ENCODE data around the gene OSBPL1A. TPM values are rescaled to one million over a fixed set of nuclear protein-coding genes. Genes with fewer than 3 reads are reported as not detected.

Gene OSBPL1A
- total RNA-seq, 4 donors from 2014 or later: 31.0 to 42.2 (median 32.4) TPM

DNA sequence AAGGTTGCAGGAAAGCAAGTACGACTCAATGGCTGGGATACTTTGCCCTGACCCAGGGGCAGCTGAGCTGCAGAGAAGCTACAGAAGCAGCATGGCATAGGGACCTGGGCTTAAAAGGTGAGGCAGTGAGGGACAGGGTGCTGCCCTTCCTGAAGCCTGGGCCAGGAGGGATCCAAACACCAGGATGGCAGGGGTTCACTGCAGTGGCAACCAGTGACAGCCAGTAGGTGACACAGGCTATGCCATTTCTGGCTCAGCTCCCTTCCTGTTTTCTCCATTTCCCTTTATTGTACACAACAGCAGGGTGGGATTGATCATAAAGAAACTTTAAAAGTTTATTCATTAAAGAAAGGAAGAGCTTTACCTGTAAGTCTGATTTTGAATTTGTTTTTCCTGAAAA lies 209.9 kb downstream of the OSBPL1A start:
- 92% methylated on average over 1 of the region's 1 CpG for WGBS
- H3K27me3 ChIP-seq: no peaks in the 10 kb centered on the region
- TF ChIP-seq EP300 (IDR thresholded peaks at IDR 0.05) (no peak), POLR2A (IDR thresholded peaks at IDR 0.05) (no peak), POLR2AphosphoS5 (IDR thresholded peaks at IDR 0.05) (no peak)
- TF ChIP-seq, protein P1, sequence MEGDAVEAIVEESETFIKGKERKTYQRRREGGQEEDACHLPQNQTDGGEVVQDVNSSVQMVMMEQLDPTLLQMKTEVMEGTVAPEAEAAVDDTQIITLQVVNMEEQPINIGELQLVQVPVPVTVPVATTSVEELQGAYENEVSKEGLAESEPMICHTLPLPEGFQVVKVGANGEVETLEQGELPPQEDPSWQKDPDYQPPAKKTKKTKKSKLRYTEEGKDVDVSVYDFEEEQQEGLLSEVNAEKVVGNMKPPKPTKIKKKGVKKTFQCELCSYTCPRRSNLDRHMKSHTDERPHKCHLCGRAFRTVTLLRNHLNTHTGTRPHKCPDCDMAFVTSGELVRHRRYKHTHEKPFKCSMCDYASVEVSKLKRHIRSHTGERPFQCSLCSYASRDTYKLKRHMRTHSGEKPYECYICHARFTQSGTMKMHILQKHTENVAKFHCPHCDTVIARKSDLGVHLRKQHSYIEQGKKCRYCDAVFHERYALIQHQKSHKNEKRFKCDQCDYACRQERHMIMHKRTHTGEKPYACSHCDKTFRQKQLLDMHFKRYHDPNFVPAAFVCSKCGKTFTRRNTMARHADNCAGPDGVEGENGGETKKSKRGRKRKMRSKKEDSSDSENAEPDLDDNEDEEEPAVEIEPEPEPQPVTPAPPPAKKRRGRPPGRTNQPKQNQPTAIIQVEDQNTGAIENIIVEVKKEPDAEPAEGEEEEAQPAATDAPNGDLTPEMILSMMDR (IDR thresholded peaks at IDR 0.05): no peak
- H3K9me3 ChIP-seq: no peaks in the 10 kb centered on the region
- H3K4me3 ChIP-seq: no peak overlapping the region
- H3K36me3 ChIP-seq: peaks cover 4% of the 10 kb centered on the region
- no peak for DNase-seq (ENCODE audit: low spot score in 2 of 2)
- H3K4me1 ChIP-seq: no peaks in the 10 kb centered on the region
- no peak overlapping the region for H3K27ac ChIP-seq

DNA sequence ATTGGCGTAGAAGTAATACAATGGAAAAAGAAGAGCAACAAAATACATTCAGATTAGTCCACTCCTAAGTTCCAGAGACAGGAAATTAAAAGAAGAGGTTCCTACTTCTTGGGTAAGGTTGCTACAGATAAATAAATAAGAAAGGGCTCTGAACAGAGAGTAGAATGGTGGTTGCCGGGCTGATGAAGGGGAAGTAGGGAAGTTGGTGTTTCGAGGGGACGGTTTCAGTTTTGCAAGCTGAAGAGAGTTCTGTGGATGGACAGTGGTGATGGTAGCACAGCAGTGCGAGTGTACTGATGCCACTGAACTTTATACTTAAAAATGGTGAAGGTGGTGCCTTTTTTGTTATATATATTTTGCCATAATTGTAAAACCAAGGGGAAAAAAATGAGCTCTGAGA lies 210.6 kb downstream of the OSBPL1A start:
- H3K27me3 ChIP-seq: no peaks in the 10 kb centered on the region
- 89% methylated on average over 5 of the region's 5 CpGs for WGBS

DNA sequence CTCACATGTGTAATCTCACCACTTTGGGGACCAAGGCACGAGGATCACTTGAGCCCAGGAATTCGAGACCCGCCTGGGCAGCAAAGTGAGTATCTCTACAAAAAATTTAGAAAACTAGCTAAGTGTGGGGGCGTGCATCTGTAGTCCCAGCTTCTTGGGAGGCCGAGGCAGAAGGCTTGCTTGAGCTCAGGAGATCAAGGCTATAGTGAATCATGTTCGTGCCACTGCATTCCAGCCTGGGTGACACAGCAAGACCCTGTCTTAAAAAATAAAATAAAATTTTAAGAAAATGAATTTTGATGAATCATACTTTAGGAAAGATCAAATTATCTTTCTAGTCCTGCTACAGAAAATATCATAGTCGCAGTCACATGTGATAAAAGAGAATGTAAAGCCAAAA lies 211.8 kb downstream of the OSBPL1A start:
- Histone ChIP-seq H3K4me1 (no peaks in the 10 kb centered on the region), H3K4me3 (no peak overlapping the region), H3K27ac (no peak overlapping the region), H3K27me3 (no peaks in the 10 kb centered on the region), H3K36me3 (peaks cover 6% of the 10 kb centered on the region), H3K9me3 (no peaks in the 10 kb centered on the region)
- no peak for TF ChIP-seq POLR2A (IDR thresholded peaks at IDR 0.05)
- TF ChIP-seq, protein P1 (IDR thresholded peaks at IDR 0.05): no peak
- no peak for TF ChIP-seq EP300 (IDR thresholded peaks at IDR 0.05)
- no peak for TF ChIP-seq POLR2AphosphoS5 (IDR thresholded peaks at IDR 0.05)
- 95% methylated on average over 7 of the region's 7 CpGs for WGBS
- no peak for DNase-seq (ENCODE audit: low spot score in 2 of 2)

More for the DNA sequence above, 210.6 kb downstream of the OSBPL1A start:
- H3K27ac ChIP-seq: no peak overlapping the region
- H3K4me3 ChIP-seq: no peak overlapping the region
- no peaks in the 10 kb centered on the region for H3K4me1 ChIP-seq
- H3K36me3 ChIP-seq: peaks cover 4% of the 10 kb centered on the region
- no peak for TF ChIP-seq EP300 (IDR thresholded peaks at IDR 0.05)
- H3K9me3 ChIP-seq: no peaks in the 10 kb centered on the region
- DNase-seq (ENCODE audit: low spot score in 2 of 2): no peak

DNA sequence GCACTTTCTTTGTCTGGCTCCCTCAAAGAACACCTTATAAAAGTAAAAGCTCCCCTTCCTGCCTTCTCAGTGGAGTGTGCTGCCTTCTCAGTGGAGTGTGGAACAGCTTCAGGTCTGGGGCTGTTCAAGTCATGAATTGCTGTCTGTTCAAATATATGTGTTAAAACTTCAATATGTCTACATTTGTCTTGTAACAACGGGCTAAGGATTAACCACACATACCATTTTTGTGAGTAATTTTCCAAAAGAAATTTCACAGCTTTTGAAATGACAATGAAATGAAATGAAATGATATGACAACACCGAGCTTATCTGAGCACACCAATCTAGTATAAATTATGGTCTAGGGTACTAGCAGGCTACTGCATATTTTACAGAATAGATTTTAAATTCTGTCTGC lies 215.8 kb downstream of the OSBPL1A start:
- peaks cover 6% of the 10 kb centered on the region for H3K36me3 ChIP-seq
- TF ChIP-seq POLR2AphosphoS5 (IDR thresholded peaks at IDR 0.05): no peak
- no peak for TF ChIP-seq EP300 (IDR thresholded peaks at IDR 0.05)
- TF ChIP-seq POLR2A (IDR thresholded peaks at IDR 0.05): no peak
- TF ChIP-seq, protein P1 (IDR thresholded peaks at IDR 0.05): no peak
- no peak overlapping the region for H3K27ac ChIP-seq
- H3K4me3 ChIP-seq: no peak overlapping the region
- H3K4me1 ChIP-seq: no peaks in the 10 kb centered on the region
- DNase-seq (ENCODE audit: low spot score in 2 of 2): no peak
- H3K9me3 ChIP-seq: no peaks in the 10 kb centered on the region
- H3K27me3 ChIP-seq: no peaks in the 10 kb centered on the region
- WGBS: 81% methylated on average over 2 of the region's 2 CpGs

DNA sequence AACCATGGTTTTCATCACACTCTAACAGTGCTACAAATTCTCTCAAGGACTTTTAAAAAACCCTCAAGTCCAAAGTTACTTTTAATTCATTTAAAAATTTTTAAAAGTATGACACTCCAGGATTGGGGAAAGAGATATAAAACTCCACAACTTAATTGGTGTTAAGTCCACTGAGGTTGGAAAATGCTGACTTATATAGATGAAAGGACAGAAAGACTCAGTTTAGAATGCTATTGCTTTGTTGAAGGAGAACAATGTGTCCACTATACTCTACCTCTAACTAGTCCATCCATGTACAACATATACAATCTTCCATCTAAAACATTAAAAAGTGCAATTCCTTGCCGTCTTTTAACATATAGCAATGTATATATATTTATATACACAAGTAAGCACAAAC lies 217.6 kb downstream of the OSBPL1A start:
- no peak overlapping the region for H3K4me3 ChIP-seq
- no peak for DNase-seq (ENCODE audit: low spot score in 2 of 2)
- WGBS: 91% methylated on average over 1 of the region's 1 CpG
- H3K27ac ChIP-seq: no peak overlapping the region
- H3K4me1 ChIP-seq: no peaks in the 10 kb centered on the region
- H3K9me3 ChIP-seq: no peaks in the 10 kb centered on the region
- no peaks in the 10 kb centered on the region for H3K27me3 ChIP-seq
- H3K36me3 ChIP-seq: peaks cover 2% of the 10 kb centered on the region
- no peak for TF ChIP-seq POLR2AphosphoS5 (IDR thresholded peaks at IDR 0.05)
- TF ChIP-seq, protein P1 (IDR thresholded peaks at IDR 0.05): no peak
- TF ChIP-seq EP300 (IDR thresholded peaks at IDR 0.05): no peak

DNA sequence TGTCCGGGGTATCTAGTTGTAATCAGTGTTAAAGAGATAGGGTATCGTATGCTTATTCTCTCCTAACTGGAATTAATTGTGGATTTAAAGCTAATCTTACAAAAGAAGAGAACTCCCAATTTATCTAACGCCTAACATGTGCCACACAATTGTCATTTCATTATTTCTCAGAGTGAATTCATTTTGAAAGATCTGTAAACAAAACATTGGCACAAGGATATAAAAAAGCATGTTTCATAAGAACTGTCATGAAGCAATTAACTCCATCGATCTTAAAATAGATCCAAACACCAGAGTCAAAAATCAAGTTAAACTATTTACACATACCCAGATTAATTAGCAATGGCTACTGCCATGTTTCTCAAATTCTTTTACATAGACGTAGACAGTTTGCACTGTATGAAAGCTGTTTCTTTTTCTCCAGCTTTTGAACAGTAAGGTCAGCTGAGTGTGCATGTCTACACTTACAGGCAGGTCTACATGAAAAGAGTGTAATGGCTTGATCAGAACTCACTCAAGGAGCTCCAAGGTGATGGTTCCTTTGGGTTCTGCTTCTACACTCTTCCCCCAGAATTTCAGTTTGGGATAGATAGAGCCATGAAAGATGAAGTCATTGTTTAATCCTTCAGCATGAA lies 220.0 kb downstream of the OSBPL1A start:
- Histone ChIP-seq H3K9me3 (no peaks in the 10 kb centered on the region), H3K27me3 (no peaks in the 10 kb centered on the region), H3K4me1 (no peaks in the 10 kb centered on the region), H3K4me3 (no peak overlapping the region), H3K27ac (no peak overlapping the region), H3K36me3 (peaks cover 2% of the 10 kb centered on the region)
- TF ChIP-seq POLR2AphosphoS5 (IDR thresholded peaks at IDR 0.05) (no peak), EP300 (IDR thresholded peaks at IDR 0.05) (no peak), POLR2A (IDR thresholded peaks at IDR 0.05) (no peak)
- TF ChIP-seq, protein P1 (IDR thresholded peaks at IDR 0.05): no peak
- no peak for DNase-seq (ENCODE audit: low spot score in 2 of 2)
- WGBS: 76% methylated on average over 5 of the region's 5 CpGs

All from suprapubic skin (tissue), 4 donors.